CD8-positive, alpha-beta memory T cell (primary cell): ENCODE data around the gene BBX. TPM values are rescaled to one million over a fixed set of nuclear protein-coding genes. Genes with fewer than 3 reads are reported as not detected.

Source experiments
- CTCF ChIA-PET: fragments of 350-600 bp; sonication (Branson Sonifier 250); formaldehyde crosslinking; loops from one replicate; lab custom pipeline; 2021; ENCODE audit warnings: antibody characterized with exemption; lab: Charles Lee
- POLR2A ChIA-PET: fragments of 350-600 bp; sonication (Branson Sonifier 250); formaldehyde crosslinking; loops from one replicate; lab custom pipeline; 2021; ENCODE audit warnings: antibody characterized with exemption; lab: Charles Lee
- DNase-seq, 5 donors: peaks; one replicate each; pipeline versions ENCODE4 v3.0.0 to v3.0.0-alpha.2; 2020 to 2022; ENCODE audit warnings: mixed read lengths in 1 of 5
- H3K27ac ChIP-seq: one replicate; pipeline ENCODE4 v1.7.0; 2013; ENCODE audit warnings: low read depth, mild to moderate bottlenecking, low read length, moderate library complexity
- H3K27me3 ChIP-seq: 2 replicates; pipeline ENCODE4 v1.7.0; 2013; ENCODE audit warnings: low read length, mild to moderate bottlenecking; ENCODE audit not compliant: insufficient read depth, poor library complexity, severe bottlenecking
- H3K36me3 ChIP-seq: 2 replicates; pipeline ENCODE4 v1.7.0; 2013; ENCODE audit warnings: mild to moderate bottlenecking, low read length, moderate library complexity; ENCODE audit not compliant: insufficient read depth
- H3K4me1 ChIP-seq: 2 replicates; pipeline ENCODE4 v1.7.0; 2013; ENCODE audit warnings: mild to moderate bottlenecking, low read length, moderate library complexity; ENCODE audit not compliant: insufficient read depth
- H3K4me3 ChIP-seq: 2 replicates; pipeline ENCODE4 v1.7.0; 2013; ENCODE audit warnings: mild to moderate bottlenecking, low read length
- H3K9me3 ChIP-seq: 2 replicates; pipeline ENCODE4 v1.7.0; 2013; ENCODE audit warnings: mild to moderate bottlenecking, low read length
- H3K27ac Mint-ChIP-seq, 8 donors: one replicate each; pipeline ENCODE4 v1.8.0; 2020 to 2021; ENCODE audit warnings: mixed read lengths in 8 of 8, mild to moderate bottlenecking in 6 of 8, inconsistent platforms in 3 of 8, moderate library complexity in 3 of 8
- H3K27me3 Mint-ChIP-seq, 2 donors: one replicate each; pipeline ENCODE4 v1.8.0; 2020 to 2021; ENCODE audit warnings: mixed read lengths in 2 of 2, mild to moderate bottlenecking in 1 of 2, moderate library complexity in 1 of 2
- H3K36me3 Mint-ChIP-seq, 3 donors: one replicate each; pipeline ENCODE4 v1.8.0; 2020 to 2021; ENCODE audit warnings: mixed read lengths in 3 of 3, inconsistent platforms in 1 of 3, mild to moderate bottlenecking in 1 of 3
- H3K4me1 Mint-ChIP-seq, 3 donors: one replicate each; pipeline ENCODE4 v1.8.0; 2020 to 2021; ENCODE audit warnings: mixed read lengths in 3 of 3, inconsistent platforms in 1 of 3, mild to moderate bottlenecking in 1 of 3
- H3K4me3 Mint-ChIP-seq, 7 donors: one replicate each; pipeline ENCODE4 v1.8.0; 2020 to 2021; ENCODE audit warnings: mixed read lengths in 7 of 7, mild to moderate bottlenecking in 6 of 7, moderate library complexity in 4 of 7, inconsistent platforms in 2 of 7
- H3K9me3 Mint-ChIP-seq, 5 donors: one replicate each; pipeline ENCODE4 v1.8.0; 2020 to 2022; ENCODE audit warnings: mixed read lengths in 5 of 5, mild to moderate bottlenecking in 3 of 5, moderate library complexity in 2 of 5, inconsistent platforms in 1 of 5
- polyA plus RNA-seq: library from polyadenylated mRNA; unstranded; fragments of 300-500 nt; fragmentation: Illumina TruSeq; gene quantifications from one replicate; pipeline ENCODE4 v1.2.3, GENCODE V29; 2021
- total RNA-seq, 2 experiments: library from RNA; stranded (reverse); gene quantifications; one replicate each; pipeline ENCODE4 v1.2.3, GENCODE V29; 2021

BBX gene
- total and polyA plus RNA-seq, 3 experiments from 2014 or later = 44.5 to 126 (median 54.0) TPM

DNA sequence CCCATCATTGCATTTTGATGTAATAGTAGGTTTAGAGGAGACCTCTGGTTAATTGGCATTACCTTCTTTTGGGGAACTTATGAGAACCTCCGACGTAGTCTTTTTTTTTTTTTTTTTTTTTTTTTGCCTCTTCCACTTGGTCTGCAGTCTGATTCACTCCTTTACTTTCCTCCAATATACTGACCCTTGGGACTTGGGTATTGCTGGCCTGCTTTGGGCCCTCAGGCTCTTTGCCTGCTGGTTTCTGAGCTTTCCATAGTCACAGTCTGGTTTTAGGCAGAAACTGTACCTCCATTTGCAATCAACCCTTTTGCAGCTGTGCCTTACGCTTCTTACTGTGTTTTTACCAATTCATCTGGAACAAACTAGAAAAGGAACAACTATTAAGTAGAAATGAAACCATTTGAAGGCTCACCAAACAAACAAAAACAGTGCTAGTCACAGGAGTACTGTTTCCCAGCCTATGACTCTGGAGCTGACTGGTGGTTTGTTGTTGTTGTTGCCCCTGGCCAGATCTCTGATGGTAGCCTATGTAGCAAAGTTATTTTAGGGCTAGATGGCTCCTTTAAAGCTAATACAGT, 272.8 kb downstream of the BBX start:
- H3K4me3 ChIP-seq = no peak overlapping the region
- no peaks in the 10 kb centered on the region for H3K9me3 Mint-ChIP-seq
- peaks cover 18% of the 10 kb centered on the region for H3K36me3 ChIP-seq
- ChIA-PET POLR2A (no interaction called here), CTCF (no interaction called here)
- peaks cover 6 to 71% (median 24%) of the 10 kb centered on the region in 3 donors for H3K36me3 Mint-ChIP-seq
- no peaks in the 10 kb centered on the region for H3K27me3 ChIP-seq
- no peak for DNase-seq
- no peak overlapping the region for H3K4me3 Mint-ChIP-seq
- H3K4me1 ChIP-seq = peaks cover 9% of the 10 kb centered on the region
- H3K4me1 Mint-ChIP-seq = peaks cover 25 to 34% (median 32%) of the 10 kb centered on the region in 3 donors
- no peaks in the 10 kb centered on the region for H3K27me3 Mint-ChIP-seq
- H3K9me3 ChIP-seq = no peaks in the 10 kb centered on the region
- H3K27ac ChIP-seq = no peak overlapping the region
- H3K27ac Mint-ChIP-seq = peak overlapping the region in 2 of 8 donors; percentile 62 to 89

DNA sequence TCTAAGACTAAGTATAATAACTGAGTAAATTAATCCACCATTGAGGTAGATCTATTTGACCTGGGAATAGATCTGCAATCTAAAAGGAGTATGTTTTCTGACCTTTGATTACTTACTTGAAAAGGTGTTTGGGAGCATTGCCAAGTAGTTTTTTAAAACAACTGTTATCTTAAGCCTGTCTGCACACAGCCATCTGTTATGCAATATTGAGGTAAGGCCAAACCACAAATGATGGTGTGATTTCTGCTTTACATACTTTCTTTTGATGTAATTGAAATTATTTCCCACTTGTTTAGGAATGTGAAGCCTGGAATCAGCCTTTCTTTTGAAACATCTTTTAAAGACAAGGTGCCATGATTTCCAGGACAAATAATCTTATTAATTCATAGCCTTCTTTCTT, 274.0 kb downstream of the BBX start:
- DNase-seq = peak in 1 of 5 donors; percentile 33
- Histone ChIP-seq H3K4me3 (no peak overlapping the region), H3K27ac (no peak overlapping the region), H3K36me3 (peaks cover 19% of the 10 kb centered on the region), H3K4me1 (peaks cover 9% of the 10 kb centered on the region), H3K9me3 (no peaks in the 10 kb centered on the region), H3K27me3 (no peaks in the 10 kb centered on the region)
- no peaks in the 10 kb centered on the region for H3K9me3 Mint-ChIP-seq
- H3K36me3 Mint-ChIP-seq = peaks cover 8 to 72% (median 32%) of the 10 kb centered on the region in 3 donors
- ChIA-PET POLR2A (no interaction called here), CTCF (interaction anchor here (0.8 kb wide), 1 partner anchor 88 kb away, joined by 3 read pairs; no protein-coding TSS in a partner anchor)
- H3K4me1 Mint-ChIP-seq = peaks cover 25 to 34% (median 32%) of the 10 kb centered on the region in 3 donors
- no peaks in the 10 kb centered on the region for H3K27me3 Mint-ChIP-seq
- H3K27ac Mint-ChIP-seq = peak overlapping the region in 3 of 8 donors; percentile 34 to 61 (median 46)
- peak overlapping the region in 1 of 7 donors; percentile 44 for H3K4me3 Mint-ChIP-seq

DNA sequence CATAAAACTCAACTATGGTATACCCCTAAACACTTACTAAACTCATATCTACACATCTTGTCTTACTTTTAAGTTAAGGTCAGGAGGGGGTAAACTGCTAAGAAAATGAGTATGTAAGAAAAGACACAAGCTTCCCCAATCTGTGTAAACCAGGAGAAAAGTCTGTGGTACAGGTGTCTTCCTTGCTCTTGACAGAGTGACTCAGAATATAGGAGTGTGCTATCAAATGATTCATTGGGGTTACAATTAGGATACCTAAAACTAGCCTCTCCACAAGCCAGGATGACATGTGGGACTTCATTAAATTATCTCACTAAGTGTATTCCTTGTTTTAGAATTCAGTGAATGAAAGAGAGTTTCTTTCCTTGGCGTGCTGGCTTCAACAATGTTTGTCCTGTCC, 274.8 kb downstream of the BBX start:
- no peaks in the 10 kb centered on the region for H3K27me3 ChIP-seq
- no peak overlapping the region for H3K27ac ChIP-seq
- Mint-ChIP-seq H3K4me3 (no peak overlapping the region), H3K4me1 (peaks cover 25 to 34% (median 32%) of the 10 kb centered on the region in 3 donors), H3K9me3 (no peaks in the 10 kb centered on the region), H3K36me3 (peaks cover 8 to 73% (median 36%) of the 10 kb centered on the region in 3 donors), H3K27me3 (no peaks in the 10 kb centered on the region), H3K27ac (peak overlapping the region in 2 of 8 donors; percentile 11 to 46)
- no peaks in the 10 kb centered on the region for H3K9me3 ChIP-seq
- peaks cover 9% of the 10 kb centered on the region for H3K4me1 ChIP-seq
- POLR2A ChIA-PET = no interaction called here
- H3K36me3 ChIP-seq = peaks cover 26% of the 10 kb centered on the region
- no peak for DNase-seq
- CTCF ChIA-PET = no interaction called here
- no peak overlapping the region for H3K4me3 ChIP-seq

DNA sequence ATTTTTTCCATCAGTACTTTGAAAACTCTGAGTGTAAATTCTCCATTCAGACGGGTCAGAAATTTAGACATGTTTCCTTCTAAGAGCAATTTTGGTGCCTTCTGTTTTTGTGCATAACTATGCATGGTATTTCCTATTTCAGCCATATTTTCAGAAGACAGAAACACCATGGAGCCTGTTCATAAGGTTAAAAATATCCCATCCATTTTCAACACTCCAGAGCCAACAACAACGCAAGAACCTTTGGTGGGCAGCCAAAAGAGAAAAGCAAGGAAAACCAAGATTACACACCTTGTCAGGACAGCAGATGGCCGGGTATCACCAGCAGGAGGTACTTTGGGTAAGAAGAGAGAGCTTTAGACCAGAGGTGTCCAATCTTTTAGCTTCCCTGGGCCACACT, 275.6 kb downstream of the BBX start:
- Mint-ChIP-seq H3K4me1 (peaks cover 25 to 34% (median 32%) of the 10 kb centered on the region in 3 donors), H3K27me3 (no peaks in the 10 kb centered on the region), H3K4me3 (no peak overlapping the region), H3K36me3 (peaks cover 11 to 78% (median 43%) of the 10 kb centered on the region in 3 donors), H3K27ac (peak overlapping the region in 2 of 8 donors; percentile 21 to 60), H3K9me3 (no peaks in the 10 kb centered on the region)
- DNase-seq = no peak
- H3K36me3 ChIP-seq = peaks cover 27% of the 10 kb centered on the region
- CTCF ChIA-PET = interaction anchor here (1.1 kb wide), 1 partner anchor 15 kb away, joined by 3 read pairs; no protein-coding TSS in a partner anchor
- H3K9me3 ChIP-seq = no peaks in the 10 kb centered on the region
- no peaks in the 10 kb centered on the region for H3K27me3 ChIP-seq
- no peak overlapping the region for H3K4me3 ChIP-seq
- H3K27ac ChIP-seq = no peak overlapping the region
- POLR2A ChIA-PET = interaction anchor here (0.5 kb wide), 1 partner anchor 42 kb away, joined by 3 read pairs; no protein-coding TSS in a partner anchor
- H3K4me1 ChIP-seq = peaks cover 9% of the 10 kb centered on the region

DNA sequence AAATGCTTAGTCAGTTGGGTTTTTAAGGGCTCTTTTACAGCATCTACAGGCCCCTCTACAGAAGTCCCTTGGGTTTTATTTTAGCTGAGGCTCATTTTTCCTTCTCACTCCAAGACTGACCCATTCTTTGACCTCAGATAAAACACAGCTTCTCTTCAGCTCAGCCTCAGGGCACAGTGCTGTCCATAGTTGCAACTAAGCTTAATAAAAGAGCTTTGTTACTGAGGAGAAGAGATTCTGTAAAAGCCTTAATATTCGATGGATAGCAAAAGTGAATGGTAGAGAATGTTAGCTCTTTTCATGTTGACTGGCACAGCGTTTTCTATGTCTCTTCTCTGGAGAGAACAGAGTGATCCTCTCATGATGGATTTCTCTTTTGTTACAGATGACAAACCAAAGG, 277.9 kb downstream of the BBX start:
- H3K27ac Mint-ChIP-seq = peak overlapping the region in 1 of 8 donors; percentile 91
- DNase-seq = no peak
- Histone ChIP-seq H3K4me3 (no peak overlapping the region), H3K36me3 (peaks cover 31% of the 10 kb centered on the region), H3K27ac (no peak overlapping the region), H3K9me3 (no peaks in the 10 kb centered on the region), H3K27me3 (no peaks in the 10 kb centered on the region), H3K4me1 (peaks cover 9% of the 10 kb centered on the region)
- H3K4me1 Mint-ChIP-seq = peaks cover 18 to 21% (median 21%) of the 10 kb centered on the region in 3 donors
- peaks cover 17 to 82% (median 46%) of the 10 kb centered on the region in 3 donors for H3K36me3 Mint-ChIP-seq
- H3K4me3 Mint-ChIP-seq = no peak overlapping the region
- H3K27me3 Mint-ChIP-seq = no peaks in the 10 kb centered on the region
- H3K9me3 Mint-ChIP-seq = no peaks in the 10 kb centered on the region
- ChIA-PET CTCF (no interaction called here), POLR2A (no interaction called here)

DNA sequence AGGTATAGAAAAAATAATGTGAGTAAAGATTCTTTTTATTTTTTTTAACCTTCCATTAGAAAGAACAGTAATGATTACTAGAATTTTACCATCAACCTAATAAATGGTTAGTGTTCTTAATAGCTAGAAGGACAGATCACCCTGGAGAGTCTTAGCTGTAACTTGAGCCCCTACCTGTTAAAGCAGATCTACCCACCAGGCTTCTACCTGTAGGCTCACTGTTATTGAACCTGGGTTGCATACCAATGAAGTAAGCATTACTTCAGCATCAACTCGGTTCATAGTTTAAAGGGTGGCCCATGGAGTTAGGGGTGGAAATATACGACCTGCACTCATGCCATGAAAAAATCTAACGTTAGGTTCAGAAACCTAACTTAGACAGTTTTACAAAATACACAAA, 280.4 kb downstream of the BBX start:
- Mint-ChIP-seq H3K36me3 (peaks cover 17 to 95% (median 43%) of the 10 kb centered on the region in 3 donors), H3K4me1 (no peaks in the 10 kb centered on the region), H3K4me3 (no peak overlapping the region), H3K27ac (peak overlapping the region in 1 of 8 donors; percentile 26), H3K9me3 (no peaks in the 10 kb centered on the region), H3K27me3 (no peaks in the 10 kb centered on the region)
- Histone ChIP-seq H3K27ac (no peak overlapping the region), H3K36me3 (peaks cover 41% of the 10 kb centered on the region), H3K9me3 (no peaks in the 10 kb centered on the region), H3K4me3 (no peak overlapping the region), H3K27me3 (no peaks in the 10 kb centered on the region), H3K4me1 (no peaks in the 10 kb centered on the region)
- CTCF ChIA-PET = interaction anchor here (1.2 kb wide), 1 partner anchor 9 kb away, joined by 3 read pairs; no protein-coding TSS in a partner anchor
- POLR2A ChIA-PET = no interaction called here
- DNase-seq = no peak

DNA sequence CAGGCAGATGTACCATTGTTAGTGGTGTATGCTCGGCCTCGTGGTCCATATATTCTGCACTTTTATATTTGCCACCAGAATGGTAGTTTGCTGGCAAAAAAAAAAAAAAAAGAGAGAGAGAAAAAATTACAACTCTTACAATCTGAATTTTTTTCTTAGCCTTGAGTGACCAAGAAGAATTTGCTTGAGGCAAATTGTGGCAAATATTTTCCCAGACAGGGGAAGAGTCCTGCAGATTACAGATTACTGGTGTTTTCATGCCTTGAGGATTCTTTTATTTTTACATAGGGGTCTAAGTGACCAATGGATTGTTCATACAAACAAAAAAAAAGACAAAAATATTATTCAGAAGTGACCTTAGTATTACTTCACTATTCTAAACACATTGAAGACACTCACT, 283.3 kb downstream of the BBX start:
- H3K4me1 ChIP-seq = no peaks in the 10 kb centered on the region
- no peaks in the 10 kb centered on the region for H3K9me3 ChIP-seq
- no peaks in the 10 kb centered on the region for H3K27me3 Mint-ChIP-seq
- H3K27ac Mint-ChIP-seq = peak overlapping the region in 1 of 8 donors; percentile 76
- POLR2A ChIA-PET = no interaction called here
- no peak overlapping the region for H3K27ac ChIP-seq
- H3K9me3 Mint-ChIP-seq = no peaks in the 10 kb centered on the region
- no peak overlapping the region for H3K4me3 ChIP-seq
- H3K36me3 Mint-ChIP-seq = peaks cover 9 to 87% (median 32%) of the 10 kb centered on the region in 3 donors
- DNase-seq = no peak
- H3K27me3 ChIP-seq = no peaks in the 10 kb centered on the region
- H3K36me3 ChIP-seq = peaks cover 31% of the 10 kb centered on the region
- CTCF ChIA-PET = no interaction called here
- no peak overlapping the region for H3K4me3 Mint-ChIP-seq
- H3K4me1 Mint-ChIP-seq = peaks cover 11 to 23% (median 12%) of the 10 kb centered on the region in 3 donors

DNA sequence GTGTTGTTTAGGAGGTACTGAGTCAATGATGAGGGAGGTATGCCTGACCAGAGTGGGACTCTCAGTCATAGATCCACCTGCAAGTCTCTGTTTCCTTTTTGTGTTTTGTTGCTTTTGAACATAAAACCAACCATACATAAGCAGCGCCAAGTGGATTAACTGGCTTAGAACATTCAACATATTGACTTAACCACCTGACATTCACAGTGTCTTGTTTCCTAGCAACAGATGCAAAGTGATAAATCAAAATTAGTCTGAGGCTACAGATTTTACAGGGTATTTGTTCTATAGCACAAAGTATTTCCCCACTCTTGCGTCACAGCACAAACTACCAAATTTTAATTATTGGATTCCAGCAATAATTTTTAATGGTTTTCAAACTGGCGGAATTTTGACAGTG, 283.8 kb downstream of the BBX start:
- H3K9me3 Mint-ChIP-seq = no peaks in the 10 kb centered on the region
- no peak overlapping the region for H3K27ac ChIP-seq
- H3K4me3 ChIP-seq = no peak overlapping the region
- POLR2A ChIA-PET = interaction anchor here (0.7 kb wide), 1 partner anchor 129 kb away, joined by 3 read pairs; no protein-coding TSS in a partner anchor
- H3K9me3 ChIP-seq = no peaks in the 10 kb centered on the region
- H3K4me1 ChIP-seq = no peaks in the 10 kb centered on the region
- CTCF ChIA-PET = no interaction called here
- H3K4me1 Mint-ChIP-seq = peaks cover 11 to 23% (median 12%) of the 10 kb centered on the region in 3 donors
- H3K36me3 Mint-ChIP-seq = peaks cover 9 to 83% (median 28%) of the 10 kb centered on the region in 3 donors
- no peaks in the 10 kb centered on the region for H3K27me3 ChIP-seq
- no peaks in the 10 kb centered on the region for H3K27me3 Mint-ChIP-seq
- no peak overlapping the region for H3K27ac Mint-ChIP-seq
- DNase-seq = no peak
- no peak overlapping the region for H3K4me3 Mint-ChIP-seq
- H3K36me3 ChIP-seq = peaks cover 27% of the 10 kb centered on the region
